Activated gamma-delta T cell (primary cell): Measurements from ENCODE around the gene PIK3C2G.

Experiments
- DNase-seq: peaks from one replicate; lab custom pipeline; 2025; lab: John Stamatoyannopoulos, UW

PIK3C2G gene

DNA sequence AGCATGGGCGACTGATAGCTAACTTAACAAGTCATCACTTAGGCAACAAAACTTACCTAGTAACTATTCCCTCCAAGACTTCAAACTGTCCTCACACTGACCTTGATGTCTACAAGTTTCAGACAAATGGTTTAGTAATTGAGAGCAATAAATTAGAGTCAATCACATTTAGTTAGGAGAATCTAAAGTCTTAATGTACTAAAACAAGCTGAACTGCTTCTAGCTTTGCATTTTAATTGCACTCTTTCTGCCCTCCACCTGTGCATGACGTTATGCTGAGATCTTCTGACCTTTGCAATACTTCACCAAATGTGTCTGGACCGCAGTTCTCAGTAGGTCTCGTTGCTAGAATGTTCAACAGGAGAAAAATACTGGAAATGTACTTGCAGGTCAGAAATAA lies 158.0 kb downstream of the PIK3C2G start:
- DNase-seq: no peak

DNA sequence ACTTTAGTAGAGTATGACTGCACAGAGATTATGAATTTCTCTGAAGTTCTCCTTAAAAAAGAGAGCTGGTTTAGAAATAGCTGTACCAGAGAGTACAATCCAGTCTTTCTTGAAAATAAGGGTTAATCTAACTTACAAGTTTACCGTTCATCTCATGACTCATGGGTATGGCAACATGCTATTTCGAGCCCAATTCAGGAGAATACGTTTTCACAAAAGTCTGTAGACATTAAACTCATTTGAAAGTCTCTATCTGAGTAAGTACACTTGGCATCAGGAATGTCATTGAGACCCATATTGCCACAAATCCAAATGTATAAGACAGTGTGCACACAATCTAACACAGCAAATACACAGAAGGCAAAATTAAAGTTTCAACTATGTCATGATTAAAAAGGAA lies 160.5 kb downstream of the PIK3C2G start:
- DNase-seq: no peak

GRCh38 chr12:18422871-18423270 lies 161.6 kb downstream of the PIK3C2G start:
- no peak for DNase-seq

DNA sequence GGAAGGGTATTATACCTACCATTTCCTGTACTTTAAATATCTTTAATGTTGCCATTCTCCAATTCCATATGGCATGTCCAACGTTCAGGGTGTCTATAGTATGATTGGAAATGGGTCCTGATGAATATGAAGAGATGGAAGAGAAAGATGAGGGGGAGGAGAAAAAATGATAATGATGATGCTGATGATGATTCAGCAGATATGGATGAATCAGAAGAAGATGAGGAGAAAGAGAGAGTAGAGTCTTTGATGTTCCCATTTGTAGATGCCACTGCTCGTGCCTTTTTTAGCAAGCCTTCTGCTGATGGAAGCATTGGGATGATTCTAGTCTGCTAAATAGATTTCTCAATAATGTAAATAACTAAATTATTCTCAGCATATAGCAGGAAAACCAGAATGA lies 163.5 kb downstream of the PIK3C2G start:
- no peak for DNase-seq

DNA sequence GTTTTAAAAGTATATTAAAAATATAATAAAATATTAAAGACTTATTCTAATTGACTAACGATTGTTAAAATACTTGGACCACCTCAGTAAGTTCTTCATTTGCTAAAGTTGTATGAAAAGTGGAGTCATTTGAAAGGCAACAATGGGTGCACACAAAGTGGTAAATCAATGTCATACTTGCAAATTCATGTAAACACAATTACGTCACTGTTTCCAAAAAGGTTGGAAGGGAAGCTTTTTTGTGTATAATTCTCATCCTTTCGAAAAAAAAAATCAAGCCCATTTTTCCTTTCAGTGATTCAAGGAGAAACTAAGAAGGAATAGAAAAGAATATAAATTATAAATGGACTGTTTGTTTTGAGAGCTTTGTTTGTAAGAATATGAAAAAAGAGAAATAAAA lies 166.2 kb downstream of the PIK3C2G start:
- no peak for DNase-seq

GRCh38 chr12:18428416-18428815 lies 167.1 kb downstream of the PIK3C2G start:
- DNase-seq: no peak

GRCh38 chr12:18429366-18429765 lies 168.0 kb downstream of the PIK3C2G start:
- DNase-seq: no peak

- DNase-seq: no peak
Measured at GRCh38 chr12:18430425-18431048, 169.2 kb downstream of the PIK3C2G start.

DNA sequence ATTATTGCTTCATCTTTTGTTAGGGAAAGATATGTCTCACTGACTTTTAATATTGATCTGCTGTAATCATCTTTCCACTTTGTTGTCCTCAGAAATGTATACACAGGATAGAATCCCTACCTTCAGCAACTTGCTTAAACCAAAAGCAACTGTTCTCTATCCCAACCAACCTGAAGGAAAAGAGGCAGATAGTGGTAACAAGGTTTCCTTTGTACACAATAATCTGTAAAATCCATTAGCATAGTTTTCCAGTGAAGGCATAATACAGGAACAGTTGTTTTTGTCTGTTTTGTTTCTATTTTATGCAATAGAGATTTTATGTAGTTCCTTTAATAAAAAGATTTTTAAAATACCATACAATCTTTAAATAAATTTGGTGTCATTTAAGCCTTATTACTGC lies 170.5 kb downstream of the PIK3C2G start:
- DNase-seq: no peak

GRCh38 chr12:18432206-18432605 lies 170.9 kb downstream of the PIK3C2G start:
- no peak for DNase-seq

DNA sequence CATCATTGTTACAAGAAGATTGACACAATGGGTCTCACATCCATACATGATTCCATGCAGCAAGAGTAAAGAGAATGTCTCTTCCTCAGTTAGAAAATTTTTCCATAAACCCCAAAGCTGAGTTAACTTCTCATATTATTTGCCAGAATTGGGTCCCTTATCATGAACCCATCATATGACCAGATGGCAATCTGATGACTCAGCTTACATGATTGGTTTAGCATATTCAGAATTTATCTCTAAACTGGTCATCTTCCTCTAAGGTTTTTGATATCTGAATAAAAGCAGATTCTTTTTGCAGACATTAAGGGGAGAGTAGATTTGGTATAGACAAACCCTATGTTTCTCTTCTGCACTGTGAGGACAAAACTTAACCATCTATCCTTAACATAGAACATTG lies 174.9 kb downstream of the PIK3C2G start:
- no peak for DNase-seq

- DNase-seq: no peak
Measured at GRCh38 chr12:18439541-18439940, 178.2 kb downstream of the PIK3C2G start.

DNA sequence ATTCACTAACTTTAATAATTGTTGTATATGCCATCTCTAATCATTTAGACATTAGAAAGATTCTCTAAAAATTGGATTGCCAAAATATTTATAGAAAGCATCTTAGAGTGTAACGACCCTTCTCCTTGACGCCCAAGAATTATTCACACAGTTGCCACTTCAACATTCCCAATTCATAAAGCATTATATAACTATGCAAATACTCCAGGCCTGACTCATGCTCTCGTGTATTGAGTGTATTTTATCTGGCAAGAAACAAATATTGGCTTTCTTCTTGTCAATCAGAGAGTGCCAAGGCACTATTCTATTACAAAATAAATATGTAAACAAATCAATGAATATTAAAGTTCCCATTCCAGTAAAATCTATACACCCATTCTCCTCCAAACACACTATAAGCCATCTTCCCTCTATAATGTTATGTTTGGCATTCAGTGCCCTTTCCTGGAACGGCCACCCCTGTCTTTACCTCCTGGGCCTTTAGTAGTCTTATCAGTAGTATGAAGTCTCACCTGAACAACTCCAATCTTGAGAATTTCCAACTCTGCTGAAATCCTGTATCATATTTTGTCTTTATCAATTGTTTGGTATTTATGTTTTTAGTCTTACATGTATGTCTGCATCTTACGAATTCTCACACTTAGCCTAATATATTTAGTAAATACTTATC lies 182.6 kb downstream of the PIK3C2G start:
- no peak for DNase-seq

- no peak for DNase-seq
Measured at GRCh38 chr12:18446061-18446644, 184.8 kb downstream of the PIK3C2G start.

DNA sequence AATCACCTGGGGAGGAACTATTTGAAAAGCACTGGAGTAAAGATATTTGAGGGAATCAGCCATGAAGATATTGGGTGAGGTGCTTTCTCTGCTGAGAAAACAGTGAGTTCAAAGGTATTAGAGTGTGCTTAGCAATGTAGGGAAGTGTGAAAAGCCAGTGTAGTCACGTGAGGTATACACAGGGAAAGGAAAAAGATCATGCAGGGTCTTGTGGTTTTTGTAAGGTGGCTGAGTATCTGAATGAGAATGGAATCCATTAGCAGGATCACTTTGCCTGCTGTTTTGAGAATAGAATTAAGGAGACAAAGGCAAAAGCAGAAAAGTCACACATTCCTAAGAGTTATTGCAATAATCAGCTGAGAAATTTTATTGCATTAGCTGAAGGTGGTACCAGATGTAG lies 193.0 kb downstream of the PIK3C2G start:
- no peak for DNase-seq

DNA sequence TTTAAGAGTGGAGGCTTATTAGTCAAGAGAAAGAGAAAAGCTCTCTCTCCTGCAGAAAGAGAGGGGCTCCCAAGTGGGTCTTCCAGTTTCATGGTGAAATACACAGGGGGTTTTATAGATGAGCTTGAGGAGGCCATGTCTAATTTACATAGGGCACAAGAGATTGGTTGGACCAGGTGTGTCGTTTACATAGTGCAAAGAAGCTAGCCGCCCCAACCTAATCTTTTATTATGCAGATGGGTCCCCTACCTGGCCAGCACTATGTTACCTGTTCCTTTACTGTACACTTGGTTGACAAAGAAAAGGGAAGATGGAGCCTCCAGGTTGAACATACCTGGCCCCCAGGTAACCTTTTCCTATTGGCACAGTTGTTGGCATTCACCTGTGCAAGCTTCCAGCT lies 195.0 kb downstream of the PIK3C2G start:
- no peak for DNase-seq

DNA sequence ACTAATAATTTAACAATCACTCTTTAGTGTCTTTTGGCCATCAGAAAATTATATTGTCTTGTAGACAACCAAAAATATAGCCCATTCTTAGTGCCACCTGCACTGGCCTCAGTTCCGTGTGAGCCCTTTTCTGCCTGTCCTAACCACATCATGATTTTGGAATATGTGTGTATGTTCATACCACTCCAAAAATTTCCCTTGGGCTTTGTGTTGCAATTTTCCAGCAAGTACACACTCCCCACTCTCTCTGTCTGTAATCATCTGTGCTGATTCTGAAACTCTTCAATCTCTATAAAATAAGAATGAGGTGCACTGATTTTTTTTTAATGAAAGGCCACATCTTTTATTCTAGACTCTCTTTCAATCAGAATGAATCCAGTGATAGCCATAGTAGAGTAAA lies 196.0 kb downstream of the PIK3C2G start:
- no peak for DNase-seq

GRCh38 chr12:18461758-18462157 lies 200.4 kb downstream of the PIK3C2G start:
- no peak for DNase-seq

DNA sequence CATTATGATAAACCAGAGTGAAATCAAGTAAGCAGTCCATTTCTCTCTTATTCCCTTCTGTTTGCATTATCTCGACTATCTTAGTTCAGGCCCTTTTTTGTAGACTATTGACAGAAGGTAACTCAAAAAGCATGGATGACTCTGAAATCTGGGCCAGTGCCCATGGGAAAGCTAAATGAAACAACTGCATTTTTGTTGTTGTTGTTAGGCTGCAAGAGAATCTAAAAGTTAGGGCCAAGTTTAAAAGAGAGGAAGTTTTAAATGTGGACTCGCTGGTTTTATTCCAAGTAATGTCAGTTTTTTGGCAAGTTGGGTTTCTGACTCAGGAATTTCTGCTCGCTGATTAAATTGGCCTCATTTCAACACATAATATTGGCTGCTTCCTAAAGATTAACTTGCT lies 201.1 kb downstream of the PIK3C2G start:
- DNase-seq: no peak

DNA sequence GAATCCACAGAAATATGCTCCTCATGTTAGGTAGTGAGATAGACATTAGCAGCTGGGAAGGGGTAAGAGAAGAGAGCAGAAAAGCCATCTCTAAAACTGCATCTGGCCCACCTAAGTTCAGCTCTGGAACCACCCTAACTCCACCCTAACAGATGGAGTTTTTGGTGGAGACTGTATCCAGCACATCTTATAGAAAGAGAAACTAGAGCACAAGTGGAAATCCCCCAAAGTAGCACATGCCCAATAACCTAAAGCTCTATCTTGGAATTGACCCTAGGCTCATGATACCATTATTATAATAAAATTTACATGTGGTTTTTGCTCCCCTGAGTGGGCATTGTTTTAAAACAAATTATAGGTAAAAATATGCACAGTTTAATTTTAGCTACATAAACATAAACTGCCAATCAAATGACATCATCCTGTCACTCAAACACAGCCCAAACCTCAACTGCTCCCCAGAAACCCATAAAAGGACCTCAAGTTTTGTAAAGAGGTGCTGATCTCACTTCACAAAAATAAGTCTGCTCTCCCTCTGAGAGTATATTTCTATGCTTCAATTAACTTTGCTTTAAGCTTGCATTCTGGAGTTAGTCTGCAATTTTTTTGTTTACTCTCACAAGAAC lies 206.4 kb downstream of the PIK3C2G start:
- DNase-seq: no peak

DNA sequence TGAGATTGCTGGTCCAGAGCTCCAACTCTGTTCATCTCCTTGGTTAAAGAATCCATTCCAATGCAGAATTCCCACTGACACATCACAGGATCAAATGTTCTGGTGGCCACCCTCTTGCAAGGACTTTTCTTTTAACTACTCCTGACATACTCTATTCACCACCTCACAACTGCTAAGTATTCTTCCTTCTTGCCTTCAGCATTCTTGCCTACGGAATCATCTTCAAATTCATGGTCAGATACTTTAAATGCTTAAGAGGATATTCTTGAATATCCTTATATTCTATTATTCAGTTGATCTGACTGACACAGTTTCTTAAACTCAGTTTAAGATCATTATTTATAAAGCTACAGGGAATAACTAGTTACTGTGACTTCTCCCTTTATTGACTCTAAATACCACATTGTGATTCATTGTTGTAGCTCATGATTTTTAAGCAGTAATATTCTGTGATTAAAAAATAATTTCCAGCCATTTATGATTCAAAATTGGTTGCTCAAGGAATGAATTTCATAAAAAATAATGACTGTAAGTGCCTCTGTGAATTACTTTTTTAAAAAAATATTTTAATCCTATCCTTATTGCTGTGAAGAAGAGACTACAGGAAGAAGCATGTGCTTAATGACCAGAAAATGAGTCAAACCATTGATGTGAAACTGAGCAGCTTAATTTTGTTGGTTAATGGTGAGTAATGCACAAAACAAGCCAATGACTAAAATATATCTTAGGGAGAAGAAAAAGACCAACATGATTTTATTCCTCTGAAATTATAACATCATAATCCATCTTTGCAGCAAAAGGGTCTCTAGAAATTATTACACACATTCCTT lies 207.1 kb downstream of the PIK3C2G start:
- DNase-seq: no peak

DNA sequence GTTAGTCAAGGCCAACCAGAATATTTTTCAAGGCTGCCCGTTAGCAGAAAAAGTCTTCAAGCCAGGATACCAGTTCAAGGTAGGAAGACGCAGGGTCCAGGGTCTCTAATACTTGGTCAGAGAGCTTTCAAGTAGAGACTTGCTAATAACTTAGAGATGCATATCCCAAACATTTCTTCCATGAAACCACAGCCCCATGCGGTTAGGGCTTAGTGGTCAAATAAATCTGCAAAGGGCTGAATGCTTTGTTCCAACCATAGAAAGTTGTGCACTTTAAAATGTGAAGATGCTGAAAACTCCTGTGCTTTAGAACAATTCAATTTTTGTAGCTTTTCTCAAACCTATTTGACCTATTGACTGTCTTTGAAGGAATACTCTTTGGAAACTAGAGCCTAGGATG lies 208.9 kb downstream of the PIK3C2G start:
- no peak for DNase-seq
